Keratinocyte (primary cell): ENCODE results near the gene UBAC2. TPM values are rescaled to one million over a fixed set of nuclear protein-coding genes. Genes with fewer than 3 reads are reported as not detected.

ENCODE experiments used
- DNase-seq: peaks from one replicate; pipeline ENCODE4 v3.0.0-alpha.2; 2011; ENCODE audit warnings: low read depth, missing footprints, low spot score
- FAIRE-seq: peaks from 2 replicates; lab custom pipeline; 2011; peaks lifted over from hg19 to GRCh38; lab: Jason Lieb, UNC
- H2AFZ ChIP-seq: 2 replicates; pipeline ENCODE4 v1.6.0; 2012; ENCODE audit warnings: low read length, control low read depth, inconsistent platforms; ENCODE audit not compliant: control insufficient read depth
- H3K27ac ChIP-seq: 2 replicates; pipeline ENCODE4 v1.5.1; 2011; ENCODE audit warnings: low read length; ENCODE audit not compliant: control insufficient read depth, insufficient read depth
- H3K27me3 ChIP-seq: 3 replicates; pipeline ENCODE4 v1.6.0; 2011; ENCODE audit warnings: low read length; ENCODE audit not compliant: control insufficient read depth, insufficient read depth; ENCODE audit errors: extremely low read depth
- H3K36me3 ChIP-seq, 2 experiments: 2 replicates in 1 of 2; 3 replicates in 1 of 2; pipeline ENCODE4 v1.5.1; 2011; ENCODE audit warnings: low read length in 2 of 2, mild to moderate bottlenecking in 1 of 2; ENCODE audit not compliant: control insufficient read depth in 2 of 2, insufficient read depth in 2 of 2; ENCODE audit errors: extremely low read depth in 1 of 2
- H3K4me1 ChIP-seq: 3 replicates; pipeline ENCODE4 v1.5.1; 2011; ENCODE audit warnings: low read length; ENCODE audit not compliant: control insufficient read depth, insufficient read depth; ENCODE audit errors: extremely low read depth
- H3K4me2 ChIP-seq: 3 replicates; pipeline ENCODE4 v1.6.0; 2011; ENCODE audit warnings: low read depth, low read length; ENCODE audit not compliant: control insufficient read depth, insufficient read depth; ENCODE audit errors: extremely low read depth
- H3K4me3 ChIP-seq, 3 experiments: fragments of 200-600 bp in 1 of 3; sonication (generic) in 1 of 3; 2 replicates in 2 of 3; 3 replicates in 1 of 3; pipeline ENCODE4 v1.5.1; 2011 to 2016; ENCODE audit warnings: low read length in 3 of 3, mild to moderate bottlenecking in 3 of 3, control low read depth in 2 of 3, inconsistent platforms in 1 of 3, low read depth in 1 of 3, mixed read lengths in 1 of 3, mixed run types in 1 of 3, moderate library complexity in 1 of 3; ENCODE audit not compliant: control insufficient read depth in 2 of 3, insufficient read depth in 2 of 3; ENCODE audit errors: extremely low read depth in 1 of 3
- H3K79me2 ChIP-seq: 2 replicates; pipeline ENCODE4 v1.6.0; 2012; ENCODE audit warnings: low read length; ENCODE audit not compliant: control insufficient read depth, insufficient read depth
- H3K9ac ChIP-seq: 3 replicates; pipeline ENCODE4 v1.6.0; 2011; ENCODE audit warnings: low read length; ENCODE audit not compliant: control insufficient read depth, insufficient read depth; ENCODE audit errors: extremely low read depth
- H3K9me1 ChIP-seq: 3 replicates; pipeline ENCODE4 v1.6.0; 2011; ENCODE audit warnings: low read length; ENCODE audit not compliant: control insufficient read depth, insufficient read depth; ENCODE audit errors: extremely low read depth
- H3K9me3 ChIP-seq: 2 replicates; pipeline ENCODE4 v1.5.1; 2012; ENCODE audit warnings: low read depth, low read length; ENCODE audit not compliant: control insufficient read depth
- H4K20me1 ChIP-seq: 3 replicates; pipeline ENCODE4 v1.6.0; 2011; ENCODE audit warnings: low read length; ENCODE audit not compliant: control insufficient read depth, insufficient read depth; ENCODE audit errors: extremely low read depth
- CTCF ChIP-seq, 3 experiments: IDR thresholded peaks in 1 of 3; conservative IDR thresholded peaks in 1 of 3; optimal IDR thresholded peaks in 1 of 3; 2 replicates in 2 of 3; 3 replicates in 1 of 3; pipeline versions ENCODE3 to v1.5.1; 2011; ENCODE audit warnings: low read length in 3 of 3, mild to moderate bottlenecking in 3 of 3, moderate library complexity in 2 of 3, control low read depth in 1 of 3, inconsistent platforms in 1 of 3; ENCODE audit not compliant: insufficient read depth in 2 of 3; ENCODE audit errors: extremely low read depth in 1 of 3
- EZH2 ChIP-seq: IDR thresholded peaks from one replicate; pipeline ENCODE4 v1.6.1; 2012; ENCODE audit warnings: inconsistent platforms, mild to moderate bottlenecking, low read length, moderate library complexity
- dilution Hi-C: fragments of 300-500 bp; cut with MboI; formaldehyde crosslinking; loops from one replicate; pipeline ENCODE4 v1.7.0; 2020; ENCODE audit warnings: low sequenced_read_pairs; ENCODE audit not compliant: extremely low pct_ligation_motif_present
- polyA plus RNA-seq, 5 experiments: library from polyadenylated mRNA; depleted of rRNA in 3 of 5; stranded (reverse) in 3 of 5; stranded (forward) in 1 of 5; unstranded in 1 of 5; fragments of >200 nt; gene quantifications; 1 replicate in 1 of 5; 2 replicates in 3 of 5; 3 replicates in 1 of 5; pipeline versions ENCODE4 v1.2.1 to v1.2.3, GENCODE V29; 2011 to 2012; ENCODE audit warnings: missing spikeins in 2 of 5, low read depth in 1 of 5, low replicate concordance in 1 of 5

Gene UBAC2
- polyA plus RNA-seq, 1 donor (not counting 4 experiments of a cell fraction or from before 2014, with no cell fraction given): 104 TPM

GRCh38 chr13:99339736-99340397, 139.2 kb downstream of the UBAC2 start:
- dilution Hi-C loops: no loop called here
- H3K9me1 ChIP-seq: no peaks in the 10 kb centered on the region
- no peak overlapping the region for H2AFZ ChIP-seq
- H3K4me1 ChIP-seq: no peaks in the 10 kb centered on the region
- no peaks in the 10 kb centered on the region for H3K79me2 ChIP-seq
- H3K36me3 ChIP-seq: peaks cover 11 to 17% of the 10 kb centered on the region in 2 experiments
- no peak overlapping the region for H3K4me3 ChIP-seq
- FAIRE-seq: no peak
- H3K9me3 ChIP-seq: no peaks in the 10 kb centered on the region
- no peak for DNase-seq
- no peak for TF ChIP-seq CTCF (optimal IDR thresholded peaks at IDR 0.05 in 1 of 3, IDR thresholded peaks at IDR 0.05 in 1 of 3, conservative IDR thresholded peaks at IDR 0.05 in 1 of 3; ENCODE audit: extremely low read depth in 1 of 3, insufficient read depth in 2 of 3, low read length in 3 of 3)
- no peak for TF ChIP-seq EZH2
- H3K27me3 ChIP-seq: no peaks in the 10 kb centered on the region
- H4K20me1 ChIP-seq: no peaks in the 10 kb centered on the region
- no peak overlapping the region for H3K27ac ChIP-seq
- H3K9ac ChIP-seq: no peak overlapping the region
- no peak overlapping the region for H3K4me2 ChIP-seq

- H2AFZ ChIP-seq: no peak overlapping the region
- peaks cover 11 to 18% of the 10 kb centered on the region in 2 experiments for H3K36me3 ChIP-seq
- H3K9me3 ChIP-seq: no peaks in the 10 kb centered on the region
- no peak for FAIRE-seq
- TF ChIP-seq EZH2 (no peak), CTCF (optimal IDR thresholded peaks at IDR 0.05 in 1 of 3, IDR thresholded peaks at IDR 0.05 in 1 of 3, conservative IDR thresholded peaks at IDR 0.05 in 1 of 3; ENCODE audit: extremely low read depth in 1 of 3, insufficient read depth in 2 of 3, low read length in 3 of 3) (no peak)
- no peak overlapping the region for H3K27ac ChIP-seq
- no peak for DNase-seq
- no peak overlapping the region for H3K9ac ChIP-seq
- no peaks in the 10 kb centered on the region for H3K79me2 ChIP-seq
- dilution Hi-C loops: no loop called here
- H3K4me3 ChIP-seq: no peak overlapping the region
- H4K20me1 ChIP-seq: no peaks in the 10 kb centered on the region
- no peaks in the 10 kb centered on the region for H3K9me1 ChIP-seq
- no peak overlapping the region for H3K4me2 ChIP-seq
- H3K27me3 ChIP-seq: no peaks in the 10 kb centered on the region
- no peaks in the 10 kb centered on the region for H3K4me1 ChIP-seq
Measured at GRCh38 chr13:99340638-99341037, 140.0 kb downstream of the UBAC2 start.
